PC-9 (cell line): Measurements from ENCODE around the gene NAP1L4. TPM values are rescaled to one million over a fixed set of nuclear protein-coding genes. Genes with fewer than 3 reads are reported as not detected.

Source experiments
- Bru-seq: library from RNA; stranded (reverse); fragments of 400-500 nt; gene quantifications from one replicate; lab custom pipeline; 2021; lab: Mats Ljungman, UMichigan
- BruChase-seq, 2 experiments: library from RNA; stranded (reverse); fragments of 400-500 nt; gene quantifications; one replicate each; lab custom pipeline; 2021; lab: Mats Ljungman, UMichigan
- BruUV-seq: library from RNA; stranded (reverse); fragments of 400-500 nt; replicated peaks from 2 replicates; lab custom pipeline; 2021; lab: Mats Ljungman, UMichigan
- CTCF ChIA-PET: fragments of 300-600 bp; sonication (Branson Sonifier 250); formaldehyde crosslinking; loops from one replicate; lab custom pipeline; 2022; ENCODE audit warnings: antibody characterized with exemption; lab: Charles Lee
- POLR2A ChIA-PET: fragments of 300-600 bp; sonication (Branson Sonifier 250); formaldehyde crosslinking; loops from one replicate; lab custom pipeline; 2022; ENCODE audit warnings: antibody characterized with exemption; ENCODE audit not compliant: unreplicated experiment; lab: Charles Lee
- DNase-seq, 2 experiments: peaks; one replicate each; pipeline versions ENCODE4 v3.0.0 to v3.0.0-alpha.2; 2015 to 2022; ENCODE audit warnings: mixed read lengths in 1 of 2
- H2AFZ ChIP-seq: fragments of 200-600 bp; sonication (generic); 2 replicates; pipeline ENCODE4 v1.8.1; 2017; ENCODE audit warnings: antibody characterized with exemption
- H3F3A ChIP-seq: fragments of 200-600 bp; sonication (generic); 2 replicates; pipeline ENCODE4 v1.8.1; 2017; ENCODE audit warnings: antibody characterized with exemption, mild to moderate bottlenecking, low read depth; ENCODE audit not compliant: insufficient read depth
- H3K27ac ChIP-seq: fragments of 200-600 bp; sonication (generic); 2 replicates; pipeline ENCODE4 v1.6.1; 2016; ENCODE audit warnings: mixed run types
- H3K27me3 ChIP-seq: fragments of 200-600 bp; sonication (generic); 2 replicates; pipeline ENCODE4 v1.6.1; 2016; ENCODE audit warnings: low read depth, mixed run types; ENCODE audit not compliant: insufficient read depth
- H3K36me3 ChIP-seq: fragments of 200-600 bp; sonication (generic); 2 replicates; pipeline ENCODE4 v1.6.1; 2016; ENCODE audit warnings: low read depth, mixed run types
- H3K4me1 ChIP-seq: fragments of 200-600 bp; sonication (generic); replicated peaks from 2 replicates; pipeline ENCODE4 v1.6.1; 2016; ENCODE audit warnings: mixed run types; ENCODE audit not compliant: insufficient read depth
- H3K4me2 ChIP-seq: fragments of 200-600 bp; sonication (generic); 2 replicates; pipeline ENCODE4 v1.6.1; 2017; ENCODE audit warnings: mixed run types
- H3K4me3 ChIP-seq: fragments of 200-600 bp; sonication (generic); 2 replicates; pipeline ENCODE4 v1.6.1; 2016; ENCODE audit warnings: mixed run types
- H3K79me2 ChIP-seq: fragments of 200-600 bp; sonication (generic); 2 replicates; pipeline ENCODE4 v1.6.1; 2017; ENCODE audit warnings: low read depth, mixed run types
- H3K9me2 ChIP-seq: fragments of 200-600 bp; sonication (generic); 2 replicates; pipeline ENCODE4 v1.8.1; 2017; ENCODE audit warnings: mild to moderate bottlenecking; ENCODE audit not compliant: insufficient read depth
- H3K9me3 ChIP-seq: fragments of 200-600 bp; sonication (generic); 2 replicates; pipeline ENCODE4 v1.8.1; 2016; ENCODE audit warnings: low read depth; ENCODE audit not compliant: insufficient read depth
- H4K20me1 ChIP-seq: fragments of 200-600 bp; sonication (generic); 2 replicates; pipeline ENCODE4 v1.8.1; 2017; ENCODE audit not compliant: insufficient read depth
- EZH2 ChIP-seq: fragments of 200-600 bp; sonication (generic); IDR thresholded peaks from 2 replicates; pipeline ENCODE4 v1.8.0; 2017; ENCODE audit warnings: antibody characterized with exemption, low read depth
- intact Hi-C: fragments of 100-400 bp; cut with micrococcal nuclease; formaldehyde crosslinking; loops from one replicate; pipeline ENCODE4 v1.10.0; 2022; ENCODE audit not compliant: unreplicated experiment
- long read RNA-seq: library from polyadenylated mRNA; stranded (forward); transcript quantifications from one replicate; pipeline ENCODE4 v2.0.0, GENCODE V29; 2022
- total RNA-seq: library from RNA; stranded (reverse); gene quantifications from 2 replicates; pipeline ENCODE4 v1.2.3, GENCODE V29; 2021
- TF ChIP-seq, protein P1 (sequence below): fragments of 200-600 bp; sonication (generic); conservative IDR thresholded peaks from 2 replicates; pipeline ENCODE4 v1.6.1; 2017; ENCODE audit warnings: mixed run types, antibody characterized with exemption, mild to moderate bottlenecking, moderate library complexity

Gene NAP1L4
- total RNA-seq (73.3 and 86.7 TPM in 2 replicates), Bru-seq, nascent RNA (percentile 90 among the genes with signal in this experiment), BruChase-seq, experiment 1, labeled RNA remaining after a 2-hour chase (percentile 94 among the genes with signal in this experiment), BruChase-seq, experiment 2, labeled RNA remaining after a 6-hour chase (percentile 89 among the genes with signal in this experiment)
- long read RNA-seq, transcript NAP1L4-222 (15 exons, 2,479 nt) = major isoform, 57 of 126 reads
- long read RNA-seq, transcript NAP1L4-201 (16 exons, 2,511 nt) = minor isoform, 17 of 126 reads
- long read RNA-seq, partial matches to known transcripts = 8 of 126 reads
- long read RNA-seq, other reads (novel, unspliced or antisense) = 43 of 126 reads

DNA sequence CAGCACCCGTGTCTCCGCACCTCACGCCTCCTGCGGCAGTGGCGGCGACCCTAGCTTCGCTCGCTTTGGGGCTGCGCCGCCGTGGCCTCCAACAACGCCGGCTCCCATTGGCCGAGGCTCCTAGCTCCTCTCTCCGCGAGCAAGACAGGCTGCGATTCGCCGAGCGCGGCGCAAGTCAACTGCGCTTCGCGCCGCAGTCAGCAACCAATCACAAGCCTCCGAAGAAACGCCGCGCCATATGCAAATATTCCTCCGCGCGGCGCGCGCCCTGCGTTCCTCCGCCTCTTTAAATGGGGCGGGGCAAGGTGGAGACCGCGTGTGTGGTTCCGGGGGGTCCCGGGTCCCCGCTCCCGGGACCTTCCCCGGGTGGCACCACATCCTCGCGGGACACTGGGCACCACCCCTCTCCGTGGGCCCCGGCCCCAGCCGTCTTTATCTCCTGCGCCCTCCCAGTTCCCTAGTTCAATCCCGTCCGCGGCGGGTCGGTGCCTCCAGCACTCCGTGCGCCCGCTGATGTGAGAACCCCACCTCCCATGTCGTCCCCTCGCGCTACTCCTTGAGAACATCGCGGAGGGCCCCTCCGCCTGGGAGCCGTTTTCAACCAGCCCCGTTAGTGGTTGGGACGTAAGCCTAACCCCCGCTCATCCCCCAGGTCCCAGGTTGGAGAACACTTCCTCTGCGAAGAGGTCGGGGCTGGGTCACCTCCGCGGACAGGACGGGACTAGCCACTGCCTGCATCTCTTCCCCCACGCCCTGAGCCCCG is at the start of gene NAP1L4:
TSS of gene NAP1L4 (minus strand) at position 96 of the 763 bp plus-strand sequence. CDS start 13,109 bp downstream, outside the sequence.
- H3K4me3 ChIP-seq = peak within 1 kb of the TSS; percentile 85
- H3K4me2 ChIP-seq = peak within 1 kb of the TSS; percentile 99
- no peaks in the 10 kb centered on the region for H3K9me2 ChIP-seq
- peaks cover 43% of the 10 kb centered on the region for H3K79me2 ChIP-seq
- H3K27ac ChIP-seq = peak within 1 kb of the TSS; percentile 73
- H3K9me3 ChIP-seq = no peaks in the 10 kb centered on the region
- H3K36me3 ChIP-seq = no peaks in the 10 kb centered on the region
- ChIA-PET POLR2A (interaction anchor here (0.6 to 0.7 kb wide), 2 partner anchors 9 to 106 kb away, joined by 3 to 9 read pairs; no protein-coding TSS in a partner anchor), CTCF (interaction anchor here (0.6 to 0.8 kb wide), 2 partner anchors 348 to 710 kb away, joined by 3 to 14 read pairs; no protein-coding TSS in a partner anchor)
- no peaks in the 10 kb centered on the region for H3K27me3 ChIP-seq
- peaks cover 26% of the 10 kb centered on the region for H3K4me1 ChIP-seq
- peak within 1 kb of the TSS; percentile 89 for H2AFZ ChIP-seq
- no peaks in the 10 kb centered on the region; the same call in 1 of the 2 replicates for H4K20me1 ChIP-seq
- intact Hi-C loops = no loop called here
- TF ChIP-seq EZH2 = no peak
- TF ChIP-seq, protein P1, sequence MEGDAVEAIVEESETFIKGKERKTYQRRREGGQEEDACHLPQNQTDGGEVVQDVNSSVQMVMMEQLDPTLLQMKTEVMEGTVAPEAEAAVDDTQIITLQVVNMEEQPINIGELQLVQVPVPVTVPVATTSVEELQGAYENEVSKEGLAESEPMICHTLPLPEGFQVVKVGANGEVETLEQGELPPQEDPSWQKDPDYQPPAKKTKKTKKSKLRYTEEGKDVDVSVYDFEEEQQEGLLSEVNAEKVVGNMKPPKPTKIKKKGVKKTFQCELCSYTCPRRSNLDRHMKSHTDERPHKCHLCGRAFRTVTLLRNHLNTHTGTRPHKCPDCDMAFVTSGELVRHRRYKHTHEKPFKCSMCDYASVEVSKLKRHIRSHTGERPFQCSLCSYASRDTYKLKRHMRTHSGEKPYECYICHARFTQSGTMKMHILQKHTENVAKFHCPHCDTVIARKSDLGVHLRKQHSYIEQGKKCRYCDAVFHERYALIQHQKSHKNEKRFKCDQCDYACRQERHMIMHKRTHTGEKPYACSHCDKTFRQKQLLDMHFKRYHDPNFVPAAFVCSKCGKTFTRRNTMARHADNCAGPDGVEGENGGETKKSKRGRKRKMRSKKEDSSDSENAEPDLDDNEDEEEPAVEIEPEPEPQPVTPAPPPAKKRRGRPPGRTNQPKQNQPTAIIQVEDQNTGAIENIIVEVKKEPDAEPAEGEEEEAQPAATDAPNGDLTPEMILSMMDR = no peak
- DNase-seq = peak; percentile 84 to 91
- BruUV-seq = TSS peak; percentile 86
- peaks cover 9% of the 10 kb centered on the region; the same call in 1 of the 2 replicates for H3F3A ChIP-seq

DNA sequence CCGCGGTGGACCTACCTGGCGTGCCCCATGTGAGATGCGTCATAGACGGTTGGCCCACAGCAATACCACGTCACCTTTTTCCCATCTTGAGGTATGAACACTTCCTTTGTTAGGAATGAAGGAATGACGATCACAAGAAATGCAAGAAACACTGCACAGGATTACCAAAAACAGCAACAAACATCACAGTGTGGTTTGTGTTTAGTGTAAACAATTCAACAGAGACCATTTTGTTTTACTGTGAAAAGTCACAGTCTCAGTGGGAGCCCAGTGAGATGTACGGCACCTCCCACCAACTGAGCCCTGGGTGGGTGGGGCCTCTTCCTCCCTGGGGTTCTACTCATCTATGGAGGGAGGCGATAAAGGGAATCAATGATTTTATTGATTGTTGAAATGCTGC is 48.8 kb upstream of the NAP1L4 start:
- H3F3A ChIP-seq = peaks cover 14% of the 10 kb centered on the region; the same call in 1 of the 2 replicates
- BruUV-seq = no TSS peak
- TF ChIP-seq, protein P1 = no peak
- no peak for TF ChIP-seq EZH2
- peaks cover 86% of the 10 kb centered on the region for H4K20me1 ChIP-seq
- no peak overlapping the region for H2AFZ ChIP-seq
- no peak overlapping the region for H3K27ac ChIP-seq
- no peak for DNase-seq
- H3K4me3 ChIP-seq = no peak overlapping the region
- no peaks in the 10 kb centered on the region for H3K9me2 ChIP-seq
- POLR2A ChIA-PET = no interaction called here
- intact Hi-C loops = no loop called here
- H3K79me2 ChIP-seq = peaks cover 12% of the 10 kb centered on the region; the same call in 1 of the 2 replicates
- H3K4me1 ChIP-seq = no peaks in the 10 kb centered on the region
- peaks cover 5% of the 10 kb centered on the region for H3K36me3 ChIP-seq
- no peak overlapping the region for H3K4me2 ChIP-seq
- CTCF ChIA-PET = no interaction called here
- no peaks in the 10 kb centered on the region for H3K27me3 ChIP-seq
- no peaks in the 10 kb centered on the region for H3K9me3 ChIP-seq

DNA sequence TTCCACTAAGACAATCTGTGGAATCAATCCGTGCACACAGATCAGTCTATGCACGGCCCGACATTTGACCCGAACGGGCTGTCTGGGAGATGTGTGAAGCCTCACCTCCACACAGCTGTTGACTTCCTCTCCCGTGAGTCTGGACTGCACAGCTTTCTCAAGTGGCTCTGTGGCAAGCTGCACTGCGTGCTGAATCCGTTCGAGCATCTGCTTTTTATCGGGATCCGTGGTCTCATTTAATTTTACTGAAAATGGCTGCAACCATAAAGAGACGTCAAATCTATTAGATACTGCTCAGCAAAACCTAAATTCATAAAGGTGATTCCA is 45.8 kb upstream of the NAP1L4 start:
- POLR2A ChIA-PET = interaction anchor here (0.6 kb wide), 1 partner anchor 147 kb away, joined by 6 read pairs; no protein-coding TSS in a partner anchor
- no peak for DNase-seq
- no peak for TF ChIP-seq EZH2
- TF ChIP-seq, protein P1 = no peak
- H3K79me2 ChIP-seq = no peaks in the 10 kb centered on the region
- H4K20me1 ChIP-seq = peaks cover 76% of the 10 kb centered on the region
- no peak overlapping the region for H2AFZ ChIP-seq
- H3F3A ChIP-seq = peaks cover 14% of the 10 kb centered on the region; the same call in 1 of the 2 replicates
- no peaks in the 10 kb centered on the region for H3K4me1 ChIP-seq
- H3K9me3 ChIP-seq = no peaks in the 10 kb centered on the region
- peaks cover 5% of the 10 kb centered on the region for H3K36me3 ChIP-seq
- H3K27ac ChIP-seq = no peak overlapping the region
- BruUV-seq = no TSS peak
- H3K27me3 ChIP-seq = no peaks in the 10 kb centered on the region
- no peak overlapping the region for H3K4me3 ChIP-seq
- intact Hi-C loops = loop anchor here (1.0 kb wide), 2 partner anchors 53 to 179 kb away; no protein-coding TSS in a partner anchor
- no peak overlapping the region for H3K4me2 ChIP-seq
- no peaks in the 10 kb centered on the region for H3K9me2 ChIP-seq
- CTCF ChIA-PET = interaction anchor here (1.0 to 1.7 kb wide), 4 partner anchors 13 to 125 kb away, joined by 3 to 7 read pairs (median 4); partner anchors contain the start of gene PHLDA2
